AG04450 (cell line): ENCODE data around the gene PCCB. TPM values are rescaled to one million over a fixed set of nuclear protein-coding genes. Genes with fewer than 3 reads are reported as not detected.
"Not testable (repeated sequence)": the region's sequence is repeated elsewhere in the genome, so short reads cannot be mapped to it uniquely, and the experiment has no call there.

Experiments used
- CTCF ChIA-PET: fragments of 300-600, 350-600 bp; formaldehyde crosslinking; extraction: SDS; loops from one replicate; lab custom pipeline; 2022; ENCODE audit warnings: antibody characterized with exemption, inconsistent platforms; lab: Charles Lee
- POLR2A ChIA-PET: fragments of 350-600 bp; formaldehyde crosslinking; extraction: SDS; loops from one replicate; lab custom pipeline; 2021; ENCODE audit warnings: antibody characterized with exemption, inconsistent platforms; lab: Yijun Ruan, JAX
- DNase-seq: peaks from one replicate; pipeline ENCODE4 v3.0.0-alpha.2; 2011; ENCODE audit warnings: low read depth, low spot score
- H3K27ac ChIP-seq: one replicate; pipeline ENCODE4 v1.5.1; 2012; ENCODE audit warnings: low read depth, low read length, control low read depth
- H3K27me3 ChIP-seq: one replicate; pipeline ENCODE4 v1.6.0; 2012; ENCODE audit warnings: low read length; ENCODE audit not compliant: control insufficient read depth, insufficient read depth
- H3K4me3 ChIP-seq: 2 replicates; pipeline ENCODE4 v1.5.1; 2011; ENCODE audit warnings: mild to moderate bottlenecking, low read depth, low read length, control low read depth
- H3K9me3 ChIP-seq: 2 replicates; pipeline ENCODE4 v1.5.1; 2012; ENCODE audit warnings: low read length; ENCODE audit not compliant: control insufficient read depth, insufficient read depth
- CTCF ChIP-seq: IDR thresholded peaks from 2 replicates; pipeline ENCODE4 v1.5.1; 2011; ENCODE audit warnings: low read depth, low read length, control low read depth, inconsistent platforms
- polyA minus RNA-seq: library from RNA; depleted of rRNA, polyadenylated mRNA; stranded (reverse); fragments of >200 nt; gene quantifications from 2 replicates; pipeline ENCODE4 v1.2.3, GENCODE V29; 2011; rRNA and poly(A)+ RNA removed
- polyA plus RNA-seq: library from polyadenylated mRNA; depleted of rRNA; stranded (reverse); fragments of >200 nt; gene quantifications from 2 replicates; pipeline ENCODE4 v1.2.3, GENCODE V29; 2011; rRNA removed

The PCCB gene
- polyA plus RNA-seq (57.2 and 67.7 TPM in 2 replicates), polyA minus RNA-seq (58.5 and 60.8 TPM in 2 replicates)

- H3K27me3 ChIP-seq: no peaks in the 10 kb centered on the region
- ChIA-PET POLR2A (interaction anchor here (1.2 kb wide), 1 partner anchor 53 kb away, joined by 12 read pairs; the partner anchor contains the start of gene MSL2), CTCF (interaction anchor here (1.0 to 1.5 kb wide), 6 partner anchors 12 to 764 kb away, joined by 3 to 6 read pairs (median 4); no protein-coding TSS in a partner anchor)
- TF ChIP-seq CTCF: peak; percentile 80
- peak within 1 kb of the TSS; percentile 85 for H3K4me3 ChIP-seq
- no peaks in the 10 kb centered on the region; the same call in 1 of the 2 replicates for H3K9me3 ChIP-seq
- peak within 1 kb of the TSS; percentile 93 for H3K27ac ChIP-seq
- peak; percentile 81 for DNase-seq
Measured at GRCh38 chr3:136250059-136250902, at the start of gene PCCB. Gene PCCB (plus strand): TSS chr3:136250340. CDS start chr3:136250376, 36 bp downstream.

- Histone ChIP-seq H3K4me3 (no peak overlapping the region), H3K9me3 (no peaks in the 10 kb centered on the region), H3K27ac (no peak overlapping the region), H3K27me3 (no peaks in the 10 kb centered on the region)
- POLR2A ChIA-PET: interaction anchor here (0.6 kb wide), 1 partner anchor 10 kb away, joined by 4 read pairs; no protein-coding TSS in a partner anchor
- CTCF ChIA-PET: no interaction called here
- DNase-seq: no peak
- no peak for TF ChIP-seq CTCF
Measured at GRCh38 chr3:136207489-136208115, 42.5 kb upstream of the PCCB start.

GRCh38 chr3:136209921-136210320 lies 40.2 kb upstream of the PCCB start:
- Histone ChIP-seq H3K27ac (no peak overlapping the region), H3K27me3 (no peaks in the 10 kb centered on the region), H3K9me3 (no peaks in the 10 kb centered on the region), H3K4me3 (no peak overlapping the region)
- TF ChIP-seq CTCF: no peak
- POLR2A ChIA-PET: no interaction called here
- CTCF ChIA-PET: no interaction called here
- peak; percentile 61 for DNase-seq

- Histone ChIP-seq H3K4me3 (no peak overlapping the region), H3K27me3 (no peaks in the 10 kb centered on the region), H3K27ac (no peak overlapping the region), H3K9me3 (no peaks in the 10 kb centered on the region)
- POLR2A ChIA-PET: no interaction called here
- CTCF ChIA-PET: no interaction called here
- TF ChIP-seq CTCF: no peak
- DNase-seq: no peak
Measured at GRCh38 chr3:136211547-136211946, 38.6 kb upstream of the PCCB start.

GRCh38 chr3:136222746-136223145 lies 27.4 kb upstream of the PCCB start:
- H3K27me3 ChIP-seq, H3K4me3 ChIP-seq, H3K27ac ChIP-seq, POLR2A ChIA-PET, DNase-seq, CTCF ChIA-PET, H3K9me3 ChIP-seq: not testable (repeated sequence)
